ENCODE data around the gene ZNF18.

DNA sequence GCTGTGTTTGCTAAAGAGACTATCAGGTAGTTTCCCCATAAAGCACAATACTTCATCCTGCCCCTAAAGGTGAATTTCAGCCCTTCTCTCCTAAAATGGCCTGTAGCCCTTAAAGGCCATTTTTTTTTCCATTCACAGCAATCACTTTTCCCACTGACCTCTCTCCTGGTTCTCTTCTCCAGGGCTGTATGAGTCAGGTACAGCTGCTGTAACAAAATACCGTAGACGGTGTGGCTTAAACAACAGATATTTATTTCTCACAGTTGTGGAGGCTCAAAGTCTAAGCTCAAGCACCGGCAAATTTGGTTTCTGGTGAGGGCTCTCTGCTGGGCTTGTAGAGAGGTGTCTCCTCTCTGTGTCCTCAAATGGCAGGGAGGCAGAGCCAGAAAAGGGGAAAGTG lies 44.7 kb downstream of the ZNF18 start:
- TF ChIP-seq, protein P1, sequence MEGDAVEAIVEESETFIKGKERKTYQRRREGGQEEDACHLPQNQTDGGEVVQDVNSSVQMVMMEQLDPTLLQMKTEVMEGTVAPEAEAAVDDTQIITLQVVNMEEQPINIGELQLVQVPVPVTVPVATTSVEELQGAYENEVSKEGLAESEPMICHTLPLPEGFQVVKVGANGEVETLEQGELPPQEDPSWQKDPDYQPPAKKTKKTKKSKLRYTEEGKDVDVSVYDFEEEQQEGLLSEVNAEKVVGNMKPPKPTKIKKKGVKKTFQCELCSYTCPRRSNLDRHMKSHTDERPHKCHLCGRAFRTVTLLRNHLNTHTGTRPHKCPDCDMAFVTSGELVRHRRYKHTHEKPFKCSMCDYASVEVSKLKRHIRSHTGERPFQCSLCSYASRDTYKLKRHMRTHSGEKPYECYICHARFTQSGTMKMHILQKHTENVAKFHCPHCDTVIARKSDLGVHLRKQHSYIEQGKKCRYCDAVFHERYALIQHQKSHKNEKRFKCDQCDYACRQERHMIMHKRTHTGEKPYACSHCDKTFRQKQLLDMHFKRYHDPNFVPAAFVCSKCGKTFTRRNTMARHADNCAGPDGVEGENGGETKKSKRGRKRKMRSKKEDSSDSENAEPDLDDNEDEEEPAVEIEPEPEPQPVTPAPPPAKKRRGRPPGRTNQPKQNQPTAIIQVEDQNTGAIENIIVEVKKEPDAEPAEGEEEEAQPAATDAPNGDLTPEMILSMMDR (conservative IDR thresholded peaks at IDR 0.05; ENCODE audit: low read length), result no peak
- TF ChIP-seq EZH2phosphoT487 (IDR thresholded peaks at IDR 0.05; ENCODE audit: borderline replicate concordance), result no peak

Measured in Loucy (cell line).